PC-9 (cell line): ENCODE data around the gene CSNK1G3. TPM values are rescaled to one million over a fixed set of nuclear protein-coding genes. Genes with fewer than 3 reads are reported as not detected.
"Not testable (repeated sequence)": the region's sequence is repeated elsewhere in the genome, so short reads cannot be mapped to it uniquely, and the experiment has no call there.

Experiments
- Bru-seq: library from RNA; stranded (reverse); fragments of 400-500 nt; gene quantifications from one replicate; lab custom pipeline; 2021; lab: Mats Ljungman, UMichigan
- BruChase-seq, 2 experiments: library from RNA; stranded (reverse); fragments of 400-500 nt; gene quantifications; one replicate each; lab custom pipeline; 2021; lab: Mats Ljungman, UMichigan
- BruUV-seq: library from RNA; stranded (reverse); fragments of 400-500 nt; replicated peaks from 2 replicates; lab custom pipeline; 2021; lab: Mats Ljungman, UMichigan
- CTCF ChIA-PET: fragments of 300-600 bp; sonication (Branson Sonifier 250); formaldehyde crosslinking; loops from one replicate; lab custom pipeline; 2022; ENCODE audit warnings: antibody characterized with exemption; lab: Charles Lee
- POLR2A ChIA-PET: fragments of 300-600 bp; sonication (Branson Sonifier 250); formaldehyde crosslinking; loops from one replicate; lab custom pipeline; 2022; ENCODE audit warnings: antibody characterized with exemption; ENCODE audit not compliant: unreplicated experiment; lab: Charles Lee
- DNase-seq, 2 experiments: peaks; one replicate each; pipeline versions ENCODE4 v3.0.0 to v3.0.0-alpha.2; 2015 to 2022; ENCODE audit warnings: mixed read lengths in 1 of 2
- H2AFZ ChIP-seq: fragments of 200-600 bp; sonication (generic); 2 replicates; pipeline ENCODE4 v1.8.1; 2017; ENCODE audit warnings: antibody characterized with exemption
- H3F3A ChIP-seq: fragments of 200-600 bp; sonication (generic); 2 replicates; pipeline ENCODE4 v1.8.1; 2017; ENCODE audit warnings: antibody characterized with exemption, mild to moderate bottlenecking, low read depth; ENCODE audit not compliant: insufficient read depth
- H3K27ac ChIP-seq: fragments of 200-600 bp; sonication (generic); 2 replicates; pipeline ENCODE4 v1.6.1; 2016; ENCODE audit warnings: mixed run types
- H3K27me3 ChIP-seq: fragments of 200-600 bp; sonication (generic); 2 replicates; pipeline ENCODE4 v1.6.1; 2016; ENCODE audit warnings: low read depth, mixed run types; ENCODE audit not compliant: insufficient read depth
- H3K36me3 ChIP-seq: fragments of 200-600 bp; sonication (generic); 2 replicates; pipeline ENCODE4 v1.6.1; 2016; ENCODE audit warnings: low read depth, mixed run types
- H3K4me1 ChIP-seq: fragments of 200-600 bp; sonication (generic); replicated peaks from 2 replicates; pipeline ENCODE4 v1.6.1; 2016; ENCODE audit warnings: mixed run types; ENCODE audit not compliant: insufficient read depth
- H3K4me2 ChIP-seq: fragments of 200-600 bp; sonication (generic); 2 replicates; pipeline ENCODE4 v1.6.1; 2017; ENCODE audit warnings: mixed run types
- H3K4me3 ChIP-seq: fragments of 200-600 bp; sonication (generic); 2 replicates; pipeline ENCODE4 v1.6.1; 2016; ENCODE audit warnings: mixed run types
- H3K79me2 ChIP-seq: fragments of 200-600 bp; sonication (generic); 2 replicates; pipeline ENCODE4 v1.6.1; 2017; ENCODE audit warnings: low read depth, mixed run types
- H3K9me2 ChIP-seq: fragments of 200-600 bp; sonication (generic); 2 replicates; pipeline ENCODE4 v1.8.1; 2017; ENCODE audit warnings: mild to moderate bottlenecking; ENCODE audit not compliant: insufficient read depth
- H3K9me3 ChIP-seq: fragments of 200-600 bp; sonication (generic); 2 replicates; pipeline ENCODE4 v1.8.1; 2016; ENCODE audit warnings: low read depth; ENCODE audit not compliant: insufficient read depth
- H4K20me1 ChIP-seq: fragments of 200-600 bp; sonication (generic); 2 replicates; pipeline ENCODE4 v1.8.1; 2017; ENCODE audit not compliant: insufficient read depth
- CTCF ChIP-seq: fragments of 200-600 bp; sonication (generic); conservative IDR thresholded peaks from 2 replicates; pipeline ENCODE4 v1.6.1; 2017; ENCODE audit warnings: mixed run types, antibody characterized with exemption, mild to moderate bottlenecking, moderate library complexity
- EZH2 ChIP-seq: fragments of 200-600 bp; sonication (generic); IDR thresholded peaks from 2 replicates; pipeline ENCODE4 v1.8.0; 2017; ENCODE audit warnings: antibody characterized with exemption, low read depth
- intact Hi-C: fragments of 100-400 bp; cut with micrococcal nuclease; formaldehyde crosslinking; loops from one replicate; pipeline ENCODE4 v1.10.0; 2022; ENCODE audit not compliant: unreplicated experiment
- long read RNA-seq: library from polyadenylated mRNA; stranded (forward); transcript quantifications from one replicate; pipeline ENCODE4 v2.0.0, GENCODE V29; 2022
- total RNA-seq: library from RNA; stranded (reverse); gene quantifications from 2 replicates; pipeline ENCODE4 v1.2.3, GENCODE V29; 2021

CSNK1G3 gene
- total RNA-seq (31.3 and 39.0 TPM in 2 replicates), Bru-seq, nascent RNA (percentile 86 among the genes with signal in this experiment), BruChase-seq, experiment 1, labeled RNA remaining after a 2-hour chase (percentile 81 among the genes with signal in this experiment), BruChase-seq, experiment 2, labeled RNA remaining after a 6-hour chase (percentile 78 among the genes with signal in this experiment)
- long read RNA-seq, partial matches to known transcripts, result 5 of 27 reads
- long read RNA-seq, other reads (novel, unspliced or antisense), result 21 of 27 reads

GRCh38 chr5:123511648-123512605 is at the start of gene CSNK1G3:
CSNK1G3 (plus strand) TSS chr5:123512177; CDS start chr5:123545664, 33,487 bp downstream.
- ChIA-PET CTCF (no interaction called here), POLR2A (interaction anchor here (0.6 to 2.3 kb wide), 2 partner anchors 89 to 105 kb away, joined by 4 to 18 read pairs; partner anchors contain the start of gene CEP120)
- H3K36me3 ChIP-seq, result no peaks in the 10 kb centered on the region
- peaks cover 30% of the 10 kb centered on the region for H3K4me1 ChIP-seq
- H2AFZ ChIP-seq, result peak within 1 kb of the TSS; percentile 84
- no peaks in the 10 kb centered on the region for H3K9me3 ChIP-seq
- peaks cover 42% of the 10 kb centered on the region for H3K79me2 ChIP-seq
- H3K9me2 ChIP-seq, result no peaks in the 10 kb centered on the region
- H3K27me3 ChIP-seq, result no peaks in the 10 kb centered on the region
- TF ChIP-seq CTCF, result no peak
- no peak for TF ChIP-seq EZH2
- peak within 1 kb of the TSS; percentile 94 for H3K4me2 ChIP-seq
- peak; percentile 93 to 95 for DNase-seq
- TSS peak; percentile 92 for BruUV-seq
- H3K4me3 ChIP-seq, result peak within 1 kb of the TSS; percentile 93
- no peaks in the 10 kb centered on the region for H4K20me1 ChIP-seq
- intact Hi-C loops, result loop anchor here (1.0 to 10.0 kb wide), 2 partner anchors 89 to 667 kb away; partner anchors contain the start of genes CEP120 and SNX24
- peaks cover 11% of the 10 kb centered on the region; the same call in 1 of the 2 replicates for H3F3A ChIP-seq
- peak within 1 kb of the TSS; percentile 84 for H3K27ac ChIP-seq

GRCh38 chr5:123466839-123467238 is 45.1 kb upstream of the CSNK1G3 start:
- H3K27me3 ChIP-seq, POLR2A ChIA-PET, H3K27ac ChIP-seq, BruUV-seq, H3K4me2 ChIP-seq, intact Hi-C loops, H3K4me1 ChIP-seq, H4K20me1 ChIP-seq, H3K79me2 ChIP-seq, H3K4me3 ChIP-seq, CTCF ChIA-PET, DNase-seq, H3K36me3 ChIP-seq, H3K9me3 ChIP-seq, H2AFZ ChIP-seq, H3K9me2 ChIP-seq, H3F3A ChIP-seq: not testable (repeated sequence)

GRCh38 chr5:123471385-123471784 is 40.6 kb upstream of the CSNK1G3 start:
- no peak for DNase-seq
- Histone ChIP-seq H4K20me1 (no peaks in the 10 kb centered on the region), H3F3A (no peaks in the 10 kb centered on the region), H3K36me3 (no peaks in the 10 kb centered on the region), H2AFZ (no peak overlapping the region), H3K27ac (no peak overlapping the region), H3K9me2 (no peaks in the 10 kb centered on the region; the same call in 1 of the 2 replicates), H3K4me3 (no peak overlapping the region), H3K4me2 (no peak overlapping the region), H3K79me2 (no peaks in the 10 kb centered on the region), H3K9me3 (no peaks in the 10 kb centered on the region), H3K27me3 (no peaks in the 10 kb centered on the region), H3K4me1 (no peaks in the 10 kb centered on the region)
- intact Hi-C loops, result no loop called here
- TF ChIP-seq CTCF (no peak), EZH2 (no peak)
- ChIA-PET POLR2A (no interaction called here), CTCF (no interaction called here)
- BruUV-seq, result no TSS peak
